DOHH2 (cell line): ENCODE data around the gene ITPR2.

ENCODE experiments used
- EZH2phosphoT487 ChIP-seq: fragments of 200-600 bp; sonication (generic); IDR thresholded peaks from 2 replicates; pipeline ENCODE4 v1.6.1; 2017; ENCODE audit warnings: borderline replicate concordance, mild to moderate bottlenecking, antibody characterized with exemption, low read length, moderate library complexity, mixed read lengths
- TF ChIP-seq, protein P1 (sequence below): fragments of 200-600 bp; sonication (generic); IDR thresholded peaks from one replicate; pipeline ENCODE4 v1.5.1; 2014; ENCODE audit warnings: antibody characterized with exemption, mild to moderate bottlenecking, low read depth, low read length; ENCODE audit not compliant: poor library complexity, severe bottlenecking

DNA sequence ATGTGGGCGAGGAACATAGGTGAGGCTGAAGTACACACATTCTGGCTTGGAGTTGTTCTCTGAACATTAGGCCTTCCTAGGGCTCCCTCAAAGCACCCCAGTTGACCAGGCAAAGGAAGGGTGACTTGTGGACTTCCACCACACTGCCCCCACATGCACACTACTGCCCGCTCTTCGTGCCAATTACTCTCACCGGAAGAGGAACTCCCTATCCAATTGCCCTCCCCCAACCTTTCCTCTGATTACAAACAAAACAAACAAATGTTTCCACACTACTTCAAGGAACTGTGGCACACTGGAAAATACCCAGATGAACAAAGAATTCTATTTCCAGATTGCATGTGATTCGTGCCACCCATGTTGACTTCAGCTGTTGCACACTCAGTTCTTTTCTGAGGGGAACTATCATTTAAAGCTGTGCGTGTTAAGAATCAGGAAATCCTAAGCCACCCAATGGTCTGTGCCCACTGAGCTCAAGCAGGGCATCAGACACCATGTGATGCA is 498.3 kb downstream of the ITPR2 start:
- TF ChIP-seq, protein P1, sequence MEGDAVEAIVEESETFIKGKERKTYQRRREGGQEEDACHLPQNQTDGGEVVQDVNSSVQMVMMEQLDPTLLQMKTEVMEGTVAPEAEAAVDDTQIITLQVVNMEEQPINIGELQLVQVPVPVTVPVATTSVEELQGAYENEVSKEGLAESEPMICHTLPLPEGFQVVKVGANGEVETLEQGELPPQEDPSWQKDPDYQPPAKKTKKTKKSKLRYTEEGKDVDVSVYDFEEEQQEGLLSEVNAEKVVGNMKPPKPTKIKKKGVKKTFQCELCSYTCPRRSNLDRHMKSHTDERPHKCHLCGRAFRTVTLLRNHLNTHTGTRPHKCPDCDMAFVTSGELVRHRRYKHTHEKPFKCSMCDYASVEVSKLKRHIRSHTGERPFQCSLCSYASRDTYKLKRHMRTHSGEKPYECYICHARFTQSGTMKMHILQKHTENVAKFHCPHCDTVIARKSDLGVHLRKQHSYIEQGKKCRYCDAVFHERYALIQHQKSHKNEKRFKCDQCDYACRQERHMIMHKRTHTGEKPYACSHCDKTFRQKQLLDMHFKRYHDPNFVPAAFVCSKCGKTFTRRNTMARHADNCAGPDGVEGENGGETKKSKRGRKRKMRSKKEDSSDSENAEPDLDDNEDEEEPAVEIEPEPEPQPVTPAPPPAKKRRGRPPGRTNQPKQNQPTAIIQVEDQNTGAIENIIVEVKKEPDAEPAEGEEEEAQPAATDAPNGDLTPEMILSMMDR = no peak
- TF ChIP-seq EZH2phosphoT487 = no peak
